CD8-positive, alpha-beta memory T cell (primary cell): ENCODE measurements around the gene NKX1-2. TPM values are rescaled to one million over a fixed set of nuclear protein-coding genes. Genes with fewer than 3 reads are reported as not detected.

Source experiments
- CTCF ChIA-PET: fragments of 350-600 bp; sonication (Branson Sonifier 250); formaldehyde crosslinking; loops from one replicate; lab custom pipeline; 2021; ENCODE audit warnings: antibody characterized with exemption; lab: Charles Lee
- POLR2A ChIA-PET: fragments of 350-600 bp; sonication (Branson Sonifier 250); formaldehyde crosslinking; loops from one replicate; lab custom pipeline; 2021; ENCODE audit warnings: antibody characterized with exemption; lab: Charles Lee
- DNase-seq, 5 donors: peaks; one replicate each; pipeline versions ENCODE4 v3.0.0 to v3.0.0-alpha.2; 2020 to 2022; ENCODE audit warnings: mixed read lengths in 1 of 5
- H3K27ac ChIP-seq: one replicate; pipeline ENCODE4 v1.7.0; 2013; ENCODE audit warnings: low read depth, mild to moderate bottlenecking, low read length, moderate library complexity
- H3K27me3 ChIP-seq: 2 replicates; pipeline ENCODE4 v1.7.0; 2013; ENCODE audit warnings: low read length, mild to moderate bottlenecking; ENCODE audit not compliant: insufficient read depth, poor library complexity, severe bottlenecking
- H3K36me3 ChIP-seq: 2 replicates; pipeline ENCODE4 v1.7.0; 2013; ENCODE audit warnings: mild to moderate bottlenecking, low read length, moderate library complexity; ENCODE audit not compliant: insufficient read depth
- H3K4me1 ChIP-seq: 2 replicates; pipeline ENCODE4 v1.7.0; 2013; ENCODE audit warnings: mild to moderate bottlenecking, low read length, moderate library complexity; ENCODE audit not compliant: insufficient read depth
- H3K4me3 ChIP-seq: 2 replicates; pipeline ENCODE4 v1.7.0; 2013; ENCODE audit warnings: mild to moderate bottlenecking, low read length
- H3K9me3 ChIP-seq: 2 replicates; pipeline ENCODE4 v1.7.0; 2013; ENCODE audit warnings: mild to moderate bottlenecking, low read length
- H3K27ac Mint-ChIP-seq, 8 donors: one replicate each; pipeline ENCODE4 v1.8.0; 2020 to 2021; ENCODE audit warnings: mixed read lengths in 8 of 8, mild to moderate bottlenecking in 6 of 8, inconsistent platforms in 3 of 8, moderate library complexity in 3 of 8
- H3K27me3 Mint-ChIP-seq, 2 donors: one replicate each; pipeline ENCODE4 v1.8.0; 2020 to 2021; ENCODE audit warnings: mixed read lengths in 2 of 2, mild to moderate bottlenecking in 1 of 2, moderate library complexity in 1 of 2
- H3K36me3 Mint-ChIP-seq, 3 donors: one replicate each; pipeline ENCODE4 v1.8.0; 2020 to 2021; ENCODE audit warnings: mixed read lengths in 3 of 3, inconsistent platforms in 1 of 3, mild to moderate bottlenecking in 1 of 3
- H3K4me1 Mint-ChIP-seq, 3 donors: one replicate each; pipeline ENCODE4 v1.8.0; 2020 to 2021; ENCODE audit warnings: mixed read lengths in 3 of 3, inconsistent platforms in 1 of 3, mild to moderate bottlenecking in 1 of 3
- H3K4me3 Mint-ChIP-seq, 7 donors: one replicate each; pipeline ENCODE4 v1.8.0; 2020 to 2021; ENCODE audit warnings: mixed read lengths in 7 of 7, mild to moderate bottlenecking in 6 of 7, moderate library complexity in 4 of 7, inconsistent platforms in 2 of 7
- H3K9me3 Mint-ChIP-seq, 5 donors: one replicate each; pipeline ENCODE4 v1.8.0; 2020 to 2022; ENCODE audit warnings: mixed read lengths in 5 of 5, mild to moderate bottlenecking in 3 of 5, moderate library complexity in 2 of 5, inconsistent platforms in 1 of 5
- polyA plus RNA-seq: library from polyadenylated mRNA; unstranded; fragments of 300-500 nt; fragmentation: Illumina TruSeq; gene quantifications from one replicate; pipeline ENCODE4 v1.2.3, GENCODE V29; 2021
- total RNA-seq, 2 experiments: library from RNA; stranded (reverse); gene quantifications; one replicate each; pipeline ENCODE4 v1.2.3, GENCODE V29; 2021

The NKX1-2 gene
- total and polyA plus RNA-seq, 3 experiments from 2014 or later = not detected

- no peak overlapping the region for H3K4me3 Mint-ChIP-seq
- Histone ChIP-seq H3K27ac (no peak overlapping the region), H3K4me3 (no peak overlapping the region), H3K4me1 (peaks cover 7% of the 10 kb centered on the region), H3K27me3 (peaks cover 8% of the 10 kb centered on the region), H3K9me3 (no peaks in the 10 kb centered on the region), H3K36me3 (no peaks in the 10 kb centered on the region)
- peaks cover 2 to 12% (median 5%) of the 10 kb centered on the region in 3 donors for H3K4me1 Mint-ChIP-seq
- H3K36me3 Mint-ChIP-seq = peaks cover 0 to 3% (median 2%) of the 10 kb centered on the region in 3 donors
- no peak for DNase-seq
- H3K9me3 Mint-ChIP-seq = no peaks in the 10 kb centered on the region
- ChIA-PET POLR2A (no interaction called here), CTCF (no interaction called here)
- peak overlapping the region in 1 of 8 donors; percentile 46 for H3K27ac Mint-ChIP-seq
- peaks cover 27 to 44% of the 10 kb centered on the region in 2 donors for H3K27me3 Mint-ChIP-seq
Measured at GRCh38 chr10:124458473-124458872, 8.6 kb upstream of the NKX1-2 start.

- Mint-ChIP-seq H3K4me3 (no peak overlapping the region), H3K9me3 (no peaks in the 10 kb centered on the region), H3K36me3 (no peaks in the 10 kb centered on the region), H3K27ac (no peak overlapping the region), H3K4me1 (peaks cover 2 to 6% (median 6%) of the 10 kb centered on the region in 3 donors), H3K27me3 (peaks cover 53 to 68% of the 10 kb centered on the region in 2 donors)
- H3K27me3 ChIP-seq = peaks cover 15% of the 10 kb centered on the region
- no peaks in the 10 kb centered on the region for H3K9me3 ChIP-seq
- H3K27ac ChIP-seq = no peak overlapping the region
- ChIA-PET POLR2A (no interaction called here), CTCF (no interaction called here)
- no peaks in the 10 kb centered on the region for H3K4me1 ChIP-seq
- no peak overlapping the region for H3K4me3 ChIP-seq
- no peak for DNase-seq
- no peaks in the 10 kb centered on the region for H3K36me3 ChIP-seq
Measured at GRCh38 chr10:124455441-124455840, 5.6 kb upstream of the NKX1-2 start.

- peaks cover 57 to 72% of the 10 kb centered on the region in 2 donors for H3K27me3 Mint-ChIP-seq
- ChIA-PET POLR2A (no interaction called here), CTCF (no interaction called here)
- no peaks in the 10 kb centered on the region for H3K9me3 Mint-ChIP-seq
- Histone ChIP-seq H3K27ac (no peak overlapping the region), H3K4me1 (peaks cover 2% of the 10 kb centered on the region), H3K27me3 (peaks cover 20% of the 10 kb centered on the region), H3K36me3 (no peaks in the 10 kb centered on the region), H3K4me3 (no peak overlapping the region), H3K9me3 (no peaks in the 10 kb centered on the region)
- H3K36me3 Mint-ChIP-seq = no peaks in the 10 kb centered on the region
- no peak for DNase-seq
- no peak overlapping the region for H3K4me3 Mint-ChIP-seq
- no peak overlapping the region for H3K27ac Mint-ChIP-seq
- H3K4me1 Mint-ChIP-seq = peaks cover 9 to 15% (median 13%) of the 10 kb centered on the region in 3 donors
Measured at GRCh38 chr10:124453960-124454610, 4.2 kb upstream of the NKX1-2 start.

- H3K27me3 ChIP-seq = peaks cover 23% of the 10 kb centered on the region
- H3K27me3 Mint-ChIP-seq = peaks cover 59 to 80% of the 10 kb centered on the region in 2 donors
Measured at GRCh38 chr10:124451276-124451675, 1.4 kb upstream of the NKX1-2 start.

GRCh38 chr10:124450783-124451057 is 885 bp upstream of the NKX1-2 start:
- Histone ChIP-seq H3K27me3 (peaks cover 23% of the 10 kb centered on the region), H3K4me3 (no peak overlapping the region), H3K4me1 (peaks cover 6% of the 10 kb centered on the region), H3K36me3 (no peaks in the 10 kb centered on the region), H3K27ac (no peak overlapping the region), H3K9me3 (no peaks in the 10 kb centered on the region)
- ChIA-PET CTCF (interaction anchor here (1.3 kb wide), 1 partner anchor 10 kb away, joined by 3 read pairs; no protein-coding TSS in a partner anchor), POLR2A (no interaction called here)
- Mint-ChIP-seq H3K4me1 (peaks cover 16 to 30% (median 22%) of the 10 kb centered on the region in 3 donors), H3K9me3 (no peaks in the 10 kb centered on the region), H3K27ac (no peak overlapping the region), H3K27me3 (peaks cover 57 to 80% of the 10 kb centered on the region in 2 donors), H3K4me3 (peak overlapping the region in 4 of 7 donors; percentile 15 to 39 (median 24)), H3K36me3 (no peaks in the 10 kb centered on the region)
- no peak for DNase-seq

More at GRCh38 chr10:124451276-124451675, 1.4 kb upstream of the NKX1-2 start:
- ChIA-PET POLR2A (no interaction called here), CTCF (interaction anchor here (1.3 kb wide), 1 partner anchor 11 kb away, joined by 3 read pairs; no protein-coding TSS in a partner anchor)
- Histone ChIP-seq H3K4me3 (no peak overlapping the region), H3K4me1 (peaks cover 6% of the 10 kb centered on the region), H3K9me3 (no peaks in the 10 kb centered on the region), H3K36me3 (no peaks in the 10 kb centered on the region), H3K27ac (no peak overlapping the region)
- DNase-seq = no peak
- H3K27ac Mint-ChIP-seq = no peak overlapping the region
- no peaks in the 10 kb centered on the region for H3K9me3 Mint-ChIP-seq
- H3K4me1 Mint-ChIP-seq = peaks cover 16 to 30% (median 22%) of the 10 kb centered on the region in 3 donors
- H3K36me3 Mint-ChIP-seq = no peaks in the 10 kb centered on the region
- peak overlapping the region in 1 of 7 donors; percentile 24 for H3K4me3 Mint-ChIP-seq

- peak overlapping the region in 1 of 8 donors; percentile 17 for H3K27ac Mint-ChIP-seq
- peaks cover 58 to 79% of the 10 kb centered on the region in 2 donors for H3K27me3 Mint-ChIP-seq
- CTCF ChIA-PET = no interaction called here
- peak overlapping the region in 3 of 7 donors; percentile 24 to 61 (median 31) for H3K4me3 Mint-ChIP-seq
- no peaks in the 10 kb centered on the region for H3K9me3 Mint-ChIP-seq
- H3K36me3 Mint-ChIP-seq = no peaks in the 10 kb centered on the region
- no peaks in the 10 kb centered on the region for H3K36me3 ChIP-seq
- H3K9me3 ChIP-seq = no peaks in the 10 kb centered on the region
- H3K27ac ChIP-seq = no peak overlapping the region
- peaks cover 16 to 30% (median 22%) of the 10 kb centered on the region in 3 donors for H3K4me1 Mint-ChIP-seq
- H3K27me3 ChIP-seq = peaks cover 21% of the 10 kb centered on the region
- POLR2A ChIA-PET = no interaction called here
- H3K4me3 ChIP-seq = no peak overlapping the region
- H3K4me1 ChIP-seq = peaks cover 6% of the 10 kb centered on the region
- no peak for DNase-seq
Measured at GRCh38 chr10:124449170-124450011, 444 bp downstream of the NKX1-2 start.

GRCh38 chr10:124448696-124449169 is 1.1 kb downstream of the NKX1-2 start:
- Histone ChIP-seq H3K27ac (no peak overlapping the region), H3K9me3 (no peaks in the 10 kb centered on the region), H3K4me1 (peaks cover 6% of the 10 kb centered on the region), H3K4me3 (no peak overlapping the region), H3K36me3 (no peaks in the 10 kb centered on the region), H3K27me3 (peaks cover 15% of the 10 kb centered on the region)
- H3K27ac Mint-ChIP-seq = peak overlapping the region in 1 of 8 donors; percentile 17
- no peaks in the 10 kb centered on the region for H3K36me3 Mint-ChIP-seq
- POLR2A ChIA-PET = no interaction called here
- CTCF ChIA-PET = no interaction called here
- no peaks in the 10 kb centered on the region for H3K9me3 Mint-ChIP-seq
- peaks cover 16 to 30% (median 22%) of the 10 kb centered on the region in 3 donors for H3K4me1 Mint-ChIP-seq
- H3K27me3 Mint-ChIP-seq = peaks cover 56 to 72% of the 10 kb centered on the region in 2 donors
- DNase-seq = no peak
- H3K4me3 Mint-ChIP-seq = peak overlapping the region in 1 of 7 donors; percentile 8
